ENCODE data around the gene SLC16A3.

Gene SLC16A3

GRCh38 chr17:82276938-82277337 lies 48.1 kb downstream of the SLC16A3 start:
- DNase-seq (ENCODE audit: insufficient read length, low spot score) = no peak
- no peak for TF ChIP-seq CTCF (IDR thresholded peaks at IDR 0.05; ENCODE audit: insufficient read depth, missing control alignments)
- FAIRE-seq = no peak

- no peak for TF ChIP-seq CTCF (IDR thresholded peaks at IDR 0.05; ENCODE audit: insufficient read depth, missing control alignments)
- no peak for FAIRE-seq
- no peak for DNase-seq (ENCODE audit: insufficient read length, low spot score)
Measured at GRCh38 chr17:82277851-82278250, 49.0 kb downstream of the SLC16A3 start.

GRCh38 chr17:82278308-82278707 lies 49.5 kb downstream of the SLC16A3 start:
- no peak for TF ChIP-seq CTCF (IDR thresholded peaks at IDR 0.05; ENCODE audit: insufficient read depth, missing control alignments)
- DNase-seq (ENCODE audit: insufficient read length, low spot score) (no peak), FAIRE-seq (no peak)

GRCh38 chr17:82278786-82279391 lies 50.0 kb downstream of the SLC16A3 start:
- FAIRE-seq = no peak
- DNase-seq (ENCODE audit: insufficient read length, low spot score) = no peak

GRCh38 chr17:82280537-82280936 lies 51.7 kb downstream of the SLC16A3 start:
- TF ChIP-seq CTCF (IDR thresholded peaks at IDR 0.05; ENCODE audit: insufficient read depth, missing control alignments) = no peak

More at GRCh38 chr17:82278786-82279391, 50.0 kb downstream of the SLC16A3 start:
- TF ChIP-seq CTCF (IDR thresholded peaks at IDR 0.05; ENCODE audit: insufficient read depth, missing control alignments) = no peak

GRCh38 chr17:82281076-82281475 lies 52.2 kb downstream of the SLC16A3 start:
- no peak for TF ChIP-seq CTCF (IDR thresholded peaks at IDR 0.05; ENCODE audit: insufficient read depth, missing control alignments)
- DNase-seq (ENCODE audit: insufficient read length, low spot score) (no peak), FAIRE-seq (no peak)

More at GRCh38 chr17:82280537-82280936, 51.7 kb downstream of the SLC16A3 start:
- FAIRE-seq (no peak), DNase-seq (ENCODE audit: insufficient read length, low spot score) (no peak)

- DNase-seq (ENCODE audit: insufficient read length, low spot score) (no peak), FAIRE-seq (no peak)
- no peak for TF ChIP-seq CTCF (IDR thresholded peaks at IDR 0.05; ENCODE audit: insufficient read depth, missing control alignments)
Measured at GRCh38 chr17:82281502-82282238, 52.8 kb downstream of the SLC16A3 start.
